ENCODE measurements around the gene SF3B5.

The SF3B5 gene

GRCh38 chr6:144064402-144065212 is 30.8 kb downstream of the SF3B5 start:
- no peak for DNase-seq (ENCODE audit: low read depth)
- no peak for TF ChIP-seq CTCF (IDR thresholded peaks at IDR 0.05; ENCODE audit: low read depth, low read length, missing control alignments)
- H3K4me3 ChIP-seq (ENCODE audit: low read depth, low read length) = peak overlapping the region; percentile 61
- in situ Hi-C loops (cut with HindIII; ENCODE audit: low sequenced_read_pairs) = no loop called here

GRCh38 chr6:144063744-144064401 is 31.5 kb downstream of the SF3B5 start:
- peak overlapping the region; percentile 61 for H3K4me3 ChIP-seq (ENCODE audit: low read depth, low read length)

GRCh38 chr6:144063246-144063743 is 32.1 kb downstream of the SF3B5 start:
- peak overlapping the region; percentile 61 for H3K4me3 ChIP-seq (ENCODE audit: low read depth, low read length)
- no peak for TF ChIP-seq CTCF (IDR thresholded peaks at IDR 0.05; ENCODE audit: low read depth, low read length, missing control alignments)
- no peak for DNase-seq (ENCODE audit: low read depth)
- in situ Hi-C loops (cut with HindIII; ENCODE audit: low sequenced_read_pairs) = no loop called here

More at GRCh38 chr6:144063744-144064401, 31.5 kb downstream of the SF3B5 start:
- no peak for DNase-seq (ENCODE audit: low read depth)
- TF ChIP-seq CTCF (IDR thresholded peaks at IDR 0.05; ENCODE audit: low read depth, low read length, missing control alignments) = peak; percentile 21
- in situ Hi-C loops (cut with HindIII; ENCODE audit: low sequenced_read_pairs) = no loop called here

GRCh38 chr6:144062786-144063185 is 32.6 kb downstream of the SF3B5 start:
- no peak for DNase-seq (ENCODE audit: low read depth)
- in situ Hi-C loops (cut with HindIII; ENCODE audit: low sequenced_read_pairs) = no loop called here
- H3K4me3 ChIP-seq (ENCODE audit: low read depth, low read length) = no peak overlapping the region
- no peak for TF ChIP-seq CTCF (IDR thresholded peaks at IDR 0.05; ENCODE audit: low read depth, low read length, missing control alignments)

GRCh38 chr6:144059139-144059538 is 36.2 kb downstream of the SF3B5 start:
- DNase-seq (ENCODE audit: low read depth) = no peak
- TF ChIP-seq CTCF (IDR thresholded peaks at IDR 0.05; ENCODE audit: low read depth, low read length, missing control alignments) = no peak
- in situ Hi-C loops (cut with HindIII; ENCODE audit: low sequenced_read_pairs) = no loop called here
- H3K4me3 ChIP-seq (ENCODE audit: low read depth, low read length) = no peak overlapping the region

GRCh38 chr6:144055121-144055931 is 40.0 kb downstream of the SF3B5 start:
- peak; percentile 11 for DNase-seq (ENCODE audit: low read depth)
- H3K4me3 ChIP-seq (ENCODE audit: low read depth, low read length) = no peak overlapping the region
- in situ Hi-C loops (cut with HindIII; ENCODE audit: low sequenced_read_pairs) = no loop called here

More at GRCh38 chr6:144055121-144055931, 40.0 kb downstream of the SF3B5 start:
- no peak for TF ChIP-seq CTCF (IDR thresholded peaks at IDR 0.05; ENCODE audit: low read depth, low read length, missing control alignments)
